GM23338 (cell line): Measurements from ENCODE around the gene EDAR. TPM values are rescaled to one million over a fixed set of nuclear protein-coding genes. Genes with fewer than 3 reads are reported as not detected.

Experiments used
- ATAC-seq: fragments of 200-7000 bp; cut with Tn5 transposase; 3 replicates; pipeline ENCODE4 v1.9.1; 2020
- DNase-seq: peaks from one replicate; pipeline ENCODE4 v3.0.0-alpha.2; 2015; ENCODE audit warnings: low spot score
- H2AFZ ChIP-seq: fragments of 200-600 bp; sonication (generic); 2 replicates; pipeline ENCODE4 v1.8.0; 2016; ENCODE audit warnings: antibody characterized with exemption, mild to moderate bottlenecking, moderate library complexity
- H3F3A ChIP-seq: fragments of 200-600 bp; sonication (generic); replicated peaks from 2 replicates; pipeline ENCODE4 v1.8.0; 2017; ENCODE audit warnings: antibody characterized with exemption, mixed run types, low read depth
- H3K27ac ChIP-seq: fragments of 200-600 bp; sonication (generic); 2 replicates; pipeline ENCODE4 v1.6.1; 2016; ENCODE audit warnings: low read depth
- H3K27me3 ChIP-seq: fragments of 200-600 bp; sonication (generic); 2 replicates; pipeline ENCODE4 v1.8.0; 2016; ENCODE audit warnings: mild to moderate bottlenecking, mixed run types, moderate library complexity; ENCODE audit not compliant: insufficient read depth
- H3K36me3 ChIP-seq: fragments of 200-600 bp; sonication (generic); 2 replicates; pipeline ENCODE4 v1.8.0; 2016; ENCODE audit warnings: mild to moderate bottlenecking; ENCODE audit not compliant: insufficient read depth
- H3K4me1 ChIP-seq: fragments of 200-600 bp; sonication (generic); 2 replicates; pipeline ENCODE4 v1.8.0; 2016; ENCODE audit warnings: mild to moderate bottlenecking, moderate library complexity; ENCODE audit not compliant: insufficient read depth
- H3K4me2 ChIP-seq: fragments of 200-600 bp; sonication (generic); 2 replicates; pipeline ENCODE4 v1.7.1; 2017; ENCODE audit warnings: mixed run types
- H3K4me3 ChIP-seq: fragments of 200-600 bp; sonication (generic); 2 replicates; pipeline ENCODE4 v1.6.1; 2016; ENCODE audit warnings: mixed run types
- H3K79me2 ChIP-seq: fragments of 200-600 bp; sonication (generic); replicated peaks from 2 replicates; pipeline ENCODE4 v1.8.0; 2017; ENCODE audit warnings: mild to moderate bottlenecking; ENCODE audit not compliant: insufficient read depth
- H3K9me2 ChIP-seq: fragments of 200-600 bp; sonication (generic); 2 replicates; pipeline ENCODE4 v1.8.0; 2017; ENCODE audit not compliant: insufficient read depth
- H4K20me1 ChIP-seq: fragments of 200-600 bp; sonication (generic); replicated peaks from 2 replicates; pipeline ENCODE4 v1.8.0; 2017; ENCODE audit warnings: mild to moderate bottlenecking; ENCODE audit not compliant: insufficient read depth
- H3K27ac Mint-ChIP-seq: 2 replicates; pipeline ENCODE4 v1.8.0; 2020; ENCODE audit warnings: inconsistent platforms, mild to moderate bottlenecking, moderate library complexity, mixed read lengths
- H3K27me3 Mint-ChIP-seq: 3 replicates; pipeline ENCODE4 v1.8.0; 2022; ENCODE audit warnings: low read depth, mild to moderate bottlenecking, moderate library complexity, mixed read lengths, inconsistent platforms; ENCODE audit not compliant: insufficient read depth, poor library complexity
- H3K36me3 Mint-ChIP-seq: 3 replicates; pipeline ENCODE4 v1.8.0; 2021; ENCODE audit warnings: low read depth, mild to moderate bottlenecking, inconsistent platforms, moderate library complexity, mixed read lengths
- H3K4me1 Mint-ChIP-seq: 3 replicates; pipeline ENCODE4 v1.8.0; 2020; ENCODE audit warnings: mild to moderate bottlenecking, inconsistent platforms, mixed read lengths
- H3K4me3 Mint-ChIP-seq: 3 replicates; pipeline ENCODE4 v1.8.0; 2021; ENCODE audit warnings: moderate library complexity, mild to moderate bottlenecking, inconsistent platforms, mixed read lengths
- H3K9me3 Mint-ChIP-seq: 3 replicates; pipeline ENCODE4 v1.8.0; 2020; ENCODE audit warnings: moderate library complexity, mild to moderate bottlenecking, inconsistent platforms, mixed read lengths
- CREB1 ChIP-seq: fragments of 250-450 bp; sonication (Bioruptor Pico); IDR thresholded peaks from 2 replicates; pipeline ENCODE4 v1.5.0; 2020; ENCODE audit warnings: low read depth, mild to moderate bottlenecking, moderate library complexity
- EZH2phosphoT487 ChIP-seq: fragments of 200-600 bp; sonication (generic); IDR thresholded peaks from one replicate; pipeline ENCODE4 v1.8.1; 2018; ENCODE audit warnings: antibody characterized with exemption; ENCODE audit not compliant: unreplicated experiment
- JUNB ChIP-seq: IDR thresholded peaks from one replicate; pipeline ENCODE4 v1.6.1; 2016; ENCODE audit warnings: antibody characterized with exemption; ENCODE audit not compliant: unreplicated experiment
- NANOG ChIP-seq: IDR thresholded peaks from 2 replicates; pipeline ENCODE4 v1.6.1; 2016; ENCODE audit warnings: antibody characterized with exemption, borderline replicate concordance
- POLR2AphosphoS5 ChIP-seq: IDR thresholded peaks from 2 replicates; pipeline ENCODE4 v1.6.1; 2016; ENCODE audit warnings: antibody characterized with exemption, low read depth
- STAT1 ChIP-seq: IDR thresholded peaks from one replicate; pipeline ENCODE4 v1.6.1; 2016; ENCODE audit warnings: antibody characterized with exemption; ENCODE audit not compliant: unreplicated experiment
- ZNF114 ChIP-seq: fragments of 250-450 bp; sonication (Bioruptor Pico); IDR thresholded peaks from 2 replicates; pipeline ENCODE4 v1.5.0; 2020; ENCODE audit warnings: mild to moderate bottlenecking, moderate library complexity
- ZNF331 ChIP-seq: fragments of 250-450 bp; sonication (Bioruptor Pico); IDR thresholded peaks from 2 replicates; pipeline ENCODE4 v1.5.0; 2020; ENCODE audit warnings: low read depth, mild to moderate bottlenecking, moderate library complexity
- polyA plus RNA-seq: library from polyadenylated mRNA; unstranded; fragments of >200 nt; fragmentation: Nextera tagmentation; extraction: Ambion mirVana; gene quantifications from 2 replicates; pipeline ENCODE4 v1.2.1, GENCODE V29; 2016
- total RNA-seq: library from RNA; depleted of rRNA; stranded (reverse); fragments of >200 nt; shearing (Covaris generic); gene quantifications from 2 replicates; pipeline ENCODE4 v1.2.3, GENCODE V29; 2014
- TF ChIP-seq, protein P1 (sequence below): IDR thresholded peaks from one replicate; pipeline ENCODE4 v1.6.1; 2018; ENCODE audit warnings: antibody characterized with exemption; ENCODE audit not compliant: unreplicated experiment
- TF ChIP-seq, protein P2 (sequence below), 2 experiments: fragments of 200-600 bp in 1 of 2; sonication (generic) in 1 of 2; conservative IDR thresholded peaks; 2 replicates each; pipeline versions ENCODE4 v1.5.1 to v1.6.1; 2016 to 2017; ENCODE audit warnings: antibody characterized with exemption in 2 of 2, low read depth in 2 of 2, mild to moderate bottlenecking in 2 of 2, moderate library complexity in 1 of 2
- TF ChIP-seq, protein P3 (sequence below): fragments of 250-450 bp; sonication (Bioruptor Pico); IDR thresholded peaks from 2 replicates; pipeline ENCODE4 v1.5.0; 2020; ENCODE audit warnings: mild to moderate bottlenecking, moderate library complexity

The EDAR gene
- total and polyA plus RNA-seq, 2 experiments from 2014 or later = not detected

DNA sequence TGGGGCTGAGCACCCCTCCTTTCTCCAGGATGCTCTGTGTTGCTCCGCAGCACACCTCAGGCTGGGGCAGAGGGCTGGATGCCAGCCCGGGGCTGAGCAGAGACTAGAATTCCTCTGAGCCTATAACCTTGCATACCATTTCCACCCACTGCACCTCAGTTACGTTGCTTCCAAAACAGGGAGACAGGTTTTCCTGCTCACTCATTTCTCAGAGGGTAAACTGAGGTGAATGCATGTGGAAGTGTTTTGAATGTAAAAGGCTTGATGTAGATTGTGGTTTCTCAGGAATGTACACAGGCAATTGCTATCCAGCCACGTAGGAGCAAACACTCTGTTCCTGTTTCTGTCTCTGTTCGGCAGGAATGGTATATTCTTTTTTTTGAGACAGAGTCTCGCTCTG lies 45.3 kb downstream of the EDAR start:
- H4K20me1 ChIP-seq = no peaks in the 10 kb centered on the region
- peaks cover 31% of the 10 kb centered on the region for H3K9me3 Mint-ChIP-seq
- H3K4me2 ChIP-seq = no peak overlapping the region
- no peak overlapping the region for H2AFZ ChIP-seq
- H3K27ac Mint-ChIP-seq = no peak overlapping the region
- DNase-seq = no peak
- ATAC-seq = no peak
- H3K36me3 Mint-ChIP-seq = peaks cover 19% of the 10 kb centered on the region
- no peaks in the 10 kb centered on the region for H3K79me2 ChIP-seq
- H3K4me1 Mint-ChIP-seq = no peaks in the 10 kb centered on the region
- no peak overlapping the region for H3K4me3 Mint-ChIP-seq
- no peak for TF ChIP-seq CREB1 (CRISPR knock-in tag)
- TF ChIP-seq, protein P1, sequence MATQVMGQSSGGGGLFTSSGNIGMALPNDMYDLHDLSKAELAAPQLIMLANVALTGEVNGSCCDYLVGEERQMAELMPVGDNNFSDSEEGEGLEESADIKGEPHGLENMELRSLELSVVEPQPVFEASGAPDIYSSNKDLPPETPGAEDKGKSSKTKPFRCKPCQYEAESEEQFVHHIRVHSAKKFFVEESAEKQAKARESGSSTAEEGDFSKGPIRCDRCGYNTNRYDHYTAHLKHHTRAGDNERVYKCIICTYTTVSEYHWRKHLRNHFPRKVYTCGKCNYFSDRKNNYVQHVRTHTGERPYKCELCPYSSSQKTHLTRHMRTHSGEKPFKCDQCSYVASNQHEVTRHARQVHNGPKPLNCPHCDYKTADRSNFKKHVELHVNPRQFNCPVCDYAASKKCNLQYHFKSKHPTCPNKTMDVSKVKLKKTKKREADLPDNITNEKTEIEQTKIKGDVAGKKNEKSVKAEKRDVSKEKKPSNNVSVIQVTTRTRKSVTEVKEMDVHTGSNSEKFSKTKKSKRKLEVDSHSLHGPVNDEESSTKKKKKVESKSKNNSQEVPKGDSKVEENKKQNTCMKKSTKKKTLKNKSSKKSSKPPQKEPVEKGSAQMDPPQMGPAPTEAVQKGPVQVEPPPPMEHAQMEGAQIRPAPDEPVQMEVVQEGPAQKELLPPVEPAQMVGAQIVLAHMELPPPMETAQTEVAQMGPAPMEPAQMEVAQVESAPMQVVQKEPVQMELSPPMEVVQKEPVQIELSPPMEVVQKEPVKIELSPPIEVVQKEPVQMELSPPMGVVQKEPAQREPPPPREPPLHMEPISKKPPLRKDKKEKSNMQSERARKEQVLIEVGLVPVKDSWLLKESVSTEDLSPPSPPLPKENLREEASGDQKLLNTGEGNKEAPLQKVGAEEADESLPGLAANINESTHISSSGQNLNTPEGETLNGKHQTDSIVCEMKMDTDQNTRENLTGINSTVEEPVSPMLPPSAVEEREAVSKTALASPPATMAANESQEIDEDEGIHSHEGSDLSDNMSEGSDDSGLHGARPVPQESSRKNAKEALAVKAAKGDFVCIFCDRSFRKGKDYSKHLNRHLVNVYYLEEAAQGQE = no peak
- no peak for TF ChIP-seq ZNF331
- no peak for TF ChIP-seq STAT1
- no peak for TF ChIP-seq NANOG
- no peak for TF ChIP-seq JUNB
- no peak for TF ChIP-seq ZNF114 (CRISPR knock-in tag)
- no peak for TF ChIP-seq EZH2phosphoT487
- no peak for TF ChIP-seq POLR2AphosphoS5
- TF ChIP-seq, protein P2, sequence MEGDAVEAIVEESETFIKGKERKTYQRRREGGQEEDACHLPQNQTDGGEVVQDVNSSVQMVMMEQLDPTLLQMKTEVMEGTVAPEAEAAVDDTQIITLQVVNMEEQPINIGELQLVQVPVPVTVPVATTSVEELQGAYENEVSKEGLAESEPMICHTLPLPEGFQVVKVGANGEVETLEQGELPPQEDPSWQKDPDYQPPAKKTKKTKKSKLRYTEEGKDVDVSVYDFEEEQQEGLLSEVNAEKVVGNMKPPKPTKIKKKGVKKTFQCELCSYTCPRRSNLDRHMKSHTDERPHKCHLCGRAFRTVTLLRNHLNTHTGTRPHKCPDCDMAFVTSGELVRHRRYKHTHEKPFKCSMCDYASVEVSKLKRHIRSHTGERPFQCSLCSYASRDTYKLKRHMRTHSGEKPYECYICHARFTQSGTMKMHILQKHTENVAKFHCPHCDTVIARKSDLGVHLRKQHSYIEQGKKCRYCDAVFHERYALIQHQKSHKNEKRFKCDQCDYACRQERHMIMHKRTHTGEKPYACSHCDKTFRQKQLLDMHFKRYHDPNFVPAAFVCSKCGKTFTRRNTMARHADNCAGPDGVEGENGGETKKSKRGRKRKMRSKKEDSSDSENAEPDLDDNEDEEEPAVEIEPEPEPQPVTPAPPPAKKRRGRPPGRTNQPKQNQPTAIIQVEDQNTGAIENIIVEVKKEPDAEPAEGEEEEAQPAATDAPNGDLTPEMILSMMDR (conservative IDR thresholded peaks at IDR 0.05; ENCODE audit: low read depth in 2 of 2) = no peak
- H3K27me3 Mint-ChIP-seq = peaks cover 4% of the 10 kb centered on the region
- no peaks in the 10 kb centered on the region for H3F3A ChIP-seq
- H3K27me3 ChIP-seq = no peaks in the 10 kb centered on the region
- no peak overlapping the region for H3K4me3 ChIP-seq
- H3K27ac ChIP-seq = no peak overlapping the region
- H3K4me1 ChIP-seq = no peaks in the 10 kb centered on the region
- no peaks in the 10 kb centered on the region for H3K9me2 ChIP-seq
- no peaks in the 10 kb centered on the region for H3K36me3 ChIP-seq

DNA sequence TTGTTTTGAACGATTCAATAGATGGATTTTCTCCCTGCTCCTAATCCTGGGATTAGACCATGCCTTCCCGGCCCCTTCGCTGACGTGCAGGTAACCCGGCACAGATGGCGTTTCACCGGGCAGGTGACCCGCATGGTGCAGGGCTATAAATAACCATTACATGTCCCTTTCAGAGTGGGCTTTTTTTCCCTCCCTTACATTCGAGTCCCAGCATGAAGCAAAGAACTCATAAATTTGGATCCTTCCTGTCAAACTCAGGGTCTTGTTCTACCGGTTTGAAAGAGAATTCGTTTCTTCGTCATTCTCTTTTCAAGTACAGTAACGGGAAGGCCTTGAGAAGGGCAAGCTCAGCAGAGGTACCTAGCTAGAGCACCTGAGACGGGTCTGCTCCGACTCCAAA lies 46.1 kb downstream of the EDAR start:
- Mint-ChIP-seq H3K4me1 (no peaks in the 10 kb centered on the region), H3K27ac (no peak overlapping the region), H3K4me3 (no peak overlapping the region), H3K27me3 (peaks cover 4% of the 10 kb centered on the region), H3K36me3 (peaks cover 14% of the 10 kb centered on the region; the same call in 2 of the 3 replicates), H3K9me3 (peaks cover 24% of the 10 kb centered on the region)
- Histone ChIP-seq H3K4me1 (no peaks in the 10 kb centered on the region), H3F3A (no peaks in the 10 kb centered on the region), H4K20me1 (no peaks in the 10 kb centered on the region), H3K36me3 (no peaks in the 10 kb centered on the region), H2AFZ (no peak overlapping the region), H3K27me3 (no peaks in the 10 kb centered on the region), H3K27ac (no peak overlapping the region), H3K79me2 (no peaks in the 10 kb centered on the region), H3K4me2 (no peak overlapping the region), H3K4me3 (no peak overlapping the region), H3K9me2 (no peaks in the 10 kb centered on the region)
- ATAC-seq (no peak), DNase-seq (no peak)
- TF ChIP-seq STAT1 = no peak
- TF ChIP-seq ZNF114 (CRISPR knock-in tag) = no peak
- TF ChIP-seq, protein P3, sequence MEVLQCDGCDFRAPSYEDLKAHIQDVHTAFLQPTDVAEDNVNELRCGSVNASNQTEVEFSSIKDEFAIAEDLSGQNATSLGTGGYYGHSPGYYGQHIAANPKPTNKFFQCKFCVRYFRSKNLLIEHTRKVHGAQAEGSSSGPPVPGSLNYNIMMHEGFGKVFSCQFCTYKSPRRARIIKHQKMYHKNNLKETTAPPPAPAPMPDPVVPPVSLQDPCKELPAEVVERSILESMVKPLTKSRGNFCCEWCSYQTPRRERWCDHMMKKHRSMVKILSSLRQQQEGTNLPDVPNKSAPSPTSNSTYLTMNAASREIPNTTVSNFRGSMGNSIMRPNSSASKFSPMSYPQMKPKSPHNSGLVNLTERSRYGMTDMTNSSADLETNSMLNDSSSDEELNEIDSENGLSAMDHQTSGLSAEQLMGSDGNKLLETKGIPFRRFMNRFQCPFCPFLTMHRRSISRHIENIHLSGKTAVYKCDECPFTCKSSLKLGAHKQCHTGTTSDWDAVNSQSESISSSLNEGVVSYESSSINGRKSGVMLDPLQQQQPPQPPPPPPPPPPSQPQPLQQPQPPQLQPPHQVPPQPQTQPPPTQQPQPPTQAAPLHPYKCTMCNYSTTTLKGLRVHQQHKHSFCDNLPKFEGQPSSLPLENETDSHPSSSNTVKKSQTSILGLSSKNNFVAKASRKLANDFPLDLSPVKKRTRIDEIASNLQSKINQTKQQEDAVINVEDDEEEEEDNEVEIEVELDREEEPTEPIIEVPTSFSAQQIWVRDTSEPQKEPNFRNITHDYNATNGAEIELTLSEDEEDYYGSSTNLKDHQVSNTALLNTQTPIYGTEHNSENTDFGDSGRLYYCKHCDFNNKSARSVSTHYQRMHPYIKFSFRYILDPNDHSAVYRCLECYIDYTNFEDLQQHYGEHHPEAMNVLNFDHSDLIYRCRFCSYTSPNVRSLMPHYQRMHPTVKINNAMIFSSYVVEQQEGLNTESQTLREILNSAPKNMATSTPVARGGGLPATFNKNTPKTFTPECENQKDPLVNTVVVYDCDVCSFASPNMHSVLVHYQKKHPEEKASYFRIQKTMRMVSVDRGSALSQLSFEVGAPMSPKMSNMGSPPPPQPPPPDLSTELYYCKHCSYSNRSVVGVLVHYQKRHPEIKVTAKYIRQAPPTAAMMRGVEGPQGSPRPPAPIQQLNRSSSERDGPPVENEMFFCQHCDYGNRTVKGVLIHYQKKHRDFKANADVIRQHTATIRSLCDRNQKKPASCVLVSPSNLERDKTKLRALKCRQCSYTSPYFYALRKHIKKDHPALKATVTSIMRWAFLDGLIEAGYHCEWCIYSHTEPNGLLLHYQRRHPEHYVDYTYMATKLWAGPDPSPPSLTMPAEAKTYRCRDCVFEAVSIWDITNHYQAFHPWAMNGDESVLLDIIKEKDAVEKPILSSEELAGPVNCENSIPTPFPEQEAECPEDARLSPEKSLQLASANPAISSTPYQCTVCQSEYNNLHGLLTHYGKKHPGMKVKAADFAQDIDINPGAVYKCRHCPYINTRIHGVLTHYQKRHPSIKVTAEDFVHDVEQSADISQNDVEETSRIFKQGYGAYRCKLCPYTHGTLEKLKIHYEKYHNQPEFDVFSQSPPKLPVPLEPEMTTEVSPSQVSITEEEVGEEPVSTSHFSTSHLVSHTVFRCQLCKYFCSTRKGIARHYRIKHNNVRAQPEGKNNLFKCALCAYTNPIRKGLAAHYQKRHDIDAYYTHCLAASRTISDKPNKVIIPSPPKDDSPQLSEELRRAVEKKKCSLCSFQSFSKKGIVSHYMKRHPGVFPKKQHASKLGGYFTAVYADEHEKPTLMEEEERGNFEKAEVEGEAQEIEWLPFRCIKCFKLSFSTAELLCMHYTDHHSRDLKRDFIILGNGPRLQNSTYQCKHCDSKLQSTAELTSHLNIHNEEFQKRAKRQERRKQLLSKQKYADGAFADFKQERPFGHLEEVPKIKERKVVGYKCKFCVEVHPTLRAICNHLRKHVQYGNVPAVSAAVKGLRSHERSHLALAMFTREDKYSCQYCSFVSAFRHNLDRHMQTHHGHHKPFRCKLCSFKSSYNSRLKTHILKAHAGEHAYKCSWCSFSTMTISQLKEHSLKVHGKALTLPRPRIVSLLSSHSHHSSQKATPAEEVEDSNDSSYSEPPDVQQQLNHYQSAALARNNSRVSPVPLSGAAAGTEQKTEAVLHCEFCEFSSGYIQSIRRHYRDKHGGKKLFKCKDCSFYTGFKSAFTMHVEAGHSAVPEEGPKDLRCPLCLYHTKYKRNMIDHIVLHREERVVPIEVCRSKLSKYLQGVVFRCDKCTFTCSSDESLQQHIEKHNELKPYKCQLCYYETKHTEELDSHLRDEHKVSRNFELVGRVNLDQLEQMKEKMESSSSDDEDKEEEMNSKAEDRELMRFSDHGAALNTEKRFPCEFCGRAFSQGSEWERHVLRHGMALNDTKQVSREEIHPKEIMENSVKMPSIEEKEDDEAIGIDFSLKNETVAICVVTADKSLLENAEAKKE (CRISPR knock-in tag) = no peak
